Smooth muscle cell of the brain vasculature (primary cell): ENCODE results near the gene ENG.

Experiments used
- DNase-seq: peaks from one replicate; pipeline ENCODE4 v3.0.0-alpha.2; 2012; ENCODE audit warnings: low read depth, low spot score

Gene ENG

GRCh38 chr9:127814619-127815511 lies 39.6 kb downstream of the ENG start:
- no peak for DNase-seq

DNA sequence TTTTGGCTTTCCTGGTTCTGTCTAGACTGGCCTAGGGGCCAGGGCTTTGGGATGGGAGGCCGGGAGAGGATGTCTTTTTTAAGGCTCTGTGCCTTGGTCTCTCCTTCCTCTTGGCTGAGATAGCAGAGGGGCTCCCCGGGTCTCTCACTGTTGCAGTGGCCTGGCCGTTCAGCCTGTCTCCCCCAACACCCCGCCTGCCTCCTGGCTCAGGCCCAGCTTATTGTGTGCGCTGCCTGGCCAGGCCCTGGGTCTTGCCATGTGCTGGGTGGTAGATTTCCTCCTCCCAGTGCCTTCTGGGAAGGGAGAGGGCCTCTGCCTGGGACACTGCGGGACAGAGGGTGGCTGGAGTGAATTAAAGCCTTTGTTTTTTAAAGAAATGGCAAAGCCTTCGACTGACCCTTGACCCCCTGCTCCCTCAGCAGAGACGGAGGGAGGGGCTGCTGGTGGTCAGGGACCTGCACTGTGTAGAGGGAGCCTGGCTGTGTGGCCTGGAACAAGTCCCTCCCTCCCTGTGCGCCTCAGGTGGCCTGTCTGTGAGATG lies 40.7 kb downstream of the ENG start:
- DNase-seq, result no peak

DNA sequence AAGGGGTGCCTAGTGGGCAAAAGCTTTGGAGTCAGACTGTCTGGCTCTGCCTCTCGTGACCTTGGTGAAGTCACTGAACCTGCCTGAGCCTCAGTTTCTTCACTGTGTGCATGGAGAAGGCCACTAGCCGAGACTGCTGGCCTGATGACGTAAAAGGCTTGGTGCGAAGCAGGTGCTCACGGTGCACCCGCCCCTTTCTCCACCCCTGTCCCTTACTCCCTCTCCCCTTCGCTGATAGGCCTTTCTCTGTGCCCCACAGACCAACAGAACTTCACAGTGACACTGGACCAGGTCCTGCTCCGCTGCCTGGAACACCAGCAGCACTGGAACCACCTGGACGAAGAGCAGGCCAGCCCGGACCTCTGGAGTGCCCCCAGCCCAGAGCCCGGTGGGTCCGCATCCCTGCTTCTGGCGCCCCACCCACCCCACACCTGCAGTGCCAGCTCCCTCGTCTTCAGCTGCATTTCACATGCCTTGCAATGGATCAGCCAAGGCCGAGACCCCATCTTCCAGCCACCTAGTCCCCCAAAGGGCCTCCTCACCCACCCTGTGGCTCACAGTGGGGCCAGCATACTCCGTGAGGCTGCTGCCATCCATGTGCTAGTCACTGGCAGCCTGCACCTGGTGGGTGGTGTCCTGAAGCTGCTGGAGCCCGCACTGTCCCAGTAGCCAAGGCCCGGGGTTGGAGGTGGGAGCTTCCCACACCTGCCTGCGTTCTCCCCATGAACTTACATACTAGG lies 41.4 kb downstream of the ENG start:
- DNase-seq, result no peak

DNA sequence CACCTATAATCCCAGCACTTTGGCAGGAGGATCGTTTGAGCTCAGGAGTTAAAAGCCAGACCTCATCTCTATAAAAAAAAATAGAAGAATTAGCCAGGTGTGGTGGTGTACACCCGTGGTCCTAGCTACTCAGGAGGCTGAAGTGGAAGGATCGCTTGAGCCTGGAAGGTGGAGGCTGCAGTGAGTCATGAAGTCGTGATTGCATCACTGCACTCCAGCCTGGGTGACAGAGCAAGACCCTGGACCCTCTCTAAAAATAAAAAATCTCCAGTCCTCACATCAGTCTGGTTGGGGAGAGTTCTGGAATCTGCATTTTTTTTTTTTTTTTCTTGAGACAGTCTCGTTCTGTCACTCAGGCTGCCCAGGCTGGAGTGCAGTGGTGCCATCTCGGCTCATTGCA lies 42.4 kb downstream of the ENG start:
- no peak for DNase-seq

GRCh38 chr9:127810378-127811187 lies 43.9 kb downstream of the ENG start:
- no peak for DNase-seq

- DNase-seq, result no peak
Measured at GRCh38 chr9:127809540-127810377, 44.7 kb downstream of the ENG start.

DNA sequence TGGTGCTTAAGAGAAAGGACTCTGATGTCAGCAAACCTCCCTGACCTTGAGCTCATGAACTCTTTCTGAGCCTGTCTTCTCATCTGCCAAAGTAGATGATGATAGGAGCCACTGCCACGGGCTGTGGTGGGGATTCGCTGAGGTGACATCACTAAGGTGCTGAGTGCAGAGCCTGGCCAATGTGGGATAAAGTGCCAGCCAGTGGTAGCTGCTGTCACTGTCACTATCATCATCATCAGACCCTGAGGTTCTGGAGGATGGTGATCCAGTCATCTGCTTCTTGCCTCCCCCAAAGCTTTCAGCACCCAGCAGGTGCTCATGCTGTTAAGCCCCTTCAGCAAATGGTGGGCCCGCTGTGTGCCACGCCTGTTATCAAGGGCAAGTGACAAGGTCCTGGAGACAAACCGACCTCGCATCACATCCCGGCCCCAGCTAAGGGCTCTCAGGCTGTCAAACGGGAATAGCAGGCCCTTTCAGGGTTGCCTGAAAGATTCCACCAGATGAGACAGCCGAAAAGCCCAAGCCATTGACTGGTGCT lies 45.4 kb downstream of the ENG start:
- DNase-seq, result no peak

DNA sequence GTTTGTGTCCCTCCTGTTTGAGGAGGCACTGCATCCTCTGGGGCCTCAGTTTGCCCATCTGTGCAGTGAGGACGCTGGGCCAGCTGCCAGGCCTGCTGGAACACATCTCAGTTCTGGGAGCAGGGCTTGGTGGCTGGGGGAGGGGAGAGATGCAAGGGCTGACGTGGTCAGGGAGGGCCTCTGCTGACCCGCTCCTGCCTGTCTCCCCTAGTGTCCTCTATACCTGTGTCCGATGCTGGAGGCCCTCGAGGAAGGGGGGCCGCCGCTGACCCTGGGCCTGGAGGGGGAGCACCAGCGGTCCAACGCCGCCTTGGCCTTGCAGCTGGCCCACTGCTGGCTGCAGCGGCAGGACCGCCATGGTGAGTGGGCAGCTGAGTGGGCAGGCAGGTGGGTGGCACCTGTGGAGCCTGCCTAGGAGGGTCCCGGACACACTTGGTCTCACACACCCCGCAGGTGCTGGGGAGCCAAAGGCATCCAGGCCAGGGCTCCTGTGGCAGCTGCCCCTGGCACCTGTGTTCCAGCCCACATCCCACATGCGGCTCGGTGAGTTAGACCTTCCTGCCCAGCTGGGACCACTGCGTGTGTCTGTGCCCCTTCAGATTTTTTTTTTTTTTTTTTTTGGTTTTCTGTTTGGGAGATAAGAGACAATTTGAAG lies 46.0 kb downstream of the ENG start:
- DNase-seq, result no peak

GRCh38 chr9:127806871-127807270 lies 47.6 kb downstream of the ENG start:
- no peak for DNase-seq

DNA sequence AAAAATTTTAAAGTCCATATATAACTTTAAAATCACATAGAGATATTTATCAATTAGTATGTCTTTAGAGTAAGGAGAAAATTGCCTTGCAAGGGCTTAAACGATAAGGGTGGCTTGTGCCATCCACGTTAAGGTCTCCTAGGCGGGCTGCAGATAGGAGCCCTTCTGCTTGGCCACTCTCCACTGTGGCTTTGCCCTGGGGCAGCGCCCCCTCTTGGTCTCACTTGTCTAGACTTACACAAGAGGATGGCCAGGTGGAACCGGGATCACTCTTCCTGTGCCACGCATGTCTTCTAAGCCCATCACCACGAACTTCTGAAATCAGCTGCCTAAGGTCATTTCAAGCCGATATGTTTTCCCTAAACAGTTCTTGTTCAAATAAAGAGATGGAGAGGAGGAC lies 48.8 kb downstream of the ENG start:
- no peak for DNase-seq

DNA sequence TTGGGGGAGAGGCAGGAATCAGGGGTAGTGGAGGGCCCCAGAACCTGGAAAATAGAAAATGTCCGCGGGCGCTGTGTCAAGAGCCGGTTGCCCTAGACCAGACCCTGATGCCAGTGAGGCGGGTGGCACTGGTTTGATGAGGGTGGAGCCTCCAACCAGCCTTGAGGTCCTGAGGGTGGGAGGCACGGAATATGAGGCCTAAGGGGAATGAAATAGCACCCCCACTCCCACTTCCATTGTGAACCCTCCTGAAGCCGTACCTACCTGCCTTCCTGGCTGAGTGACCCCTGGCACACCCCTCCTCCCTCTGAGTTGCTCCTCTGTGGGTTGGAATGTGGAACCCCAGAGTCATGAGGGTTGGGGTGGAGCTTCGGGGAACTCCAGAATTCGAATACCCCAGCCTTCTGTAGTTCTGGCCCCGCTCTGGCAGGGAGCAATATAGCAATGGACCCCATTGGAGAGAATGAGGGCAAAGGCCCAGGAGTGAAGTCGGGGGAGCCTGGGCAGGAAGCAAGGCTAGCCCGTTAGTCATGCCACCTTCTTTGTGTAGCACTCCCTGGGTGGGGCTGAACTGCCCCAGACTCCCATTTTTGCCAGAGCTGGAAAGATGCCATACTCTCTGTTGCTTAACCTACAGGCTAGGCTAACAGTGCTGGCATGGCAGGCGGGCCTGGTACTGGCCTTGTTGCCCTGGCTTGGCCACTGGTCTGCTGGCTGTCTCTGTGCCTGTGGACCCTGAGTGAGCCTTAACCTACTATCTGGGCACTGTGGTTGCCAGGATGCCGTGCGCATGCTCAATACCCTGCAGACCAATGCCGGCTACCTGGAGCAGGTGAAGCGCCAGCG lies 50.7 kb downstream of the ENG start:
- DNase-seq, result no peak

- DNase-seq, result no peak
Measured at GRCh38 chr9:127802576-127803443, 51.6 kb downstream of the ENG start, which contains the start of gene FPGS. TSS of gene FPGS (plus strand) at chr9:127802882. CDS start at chr9:127802925, 43 bp downstream.

- DNase-seq, result no peak
Measured at GRCh38 chr9:127801955-127802575, 52.4 kb downstream of the ENG start.

- no peak for DNase-seq
Measured at GRCh38 chr9:127796852-127797370, 57.5 kb downstream of the ENG start.

DNA sequence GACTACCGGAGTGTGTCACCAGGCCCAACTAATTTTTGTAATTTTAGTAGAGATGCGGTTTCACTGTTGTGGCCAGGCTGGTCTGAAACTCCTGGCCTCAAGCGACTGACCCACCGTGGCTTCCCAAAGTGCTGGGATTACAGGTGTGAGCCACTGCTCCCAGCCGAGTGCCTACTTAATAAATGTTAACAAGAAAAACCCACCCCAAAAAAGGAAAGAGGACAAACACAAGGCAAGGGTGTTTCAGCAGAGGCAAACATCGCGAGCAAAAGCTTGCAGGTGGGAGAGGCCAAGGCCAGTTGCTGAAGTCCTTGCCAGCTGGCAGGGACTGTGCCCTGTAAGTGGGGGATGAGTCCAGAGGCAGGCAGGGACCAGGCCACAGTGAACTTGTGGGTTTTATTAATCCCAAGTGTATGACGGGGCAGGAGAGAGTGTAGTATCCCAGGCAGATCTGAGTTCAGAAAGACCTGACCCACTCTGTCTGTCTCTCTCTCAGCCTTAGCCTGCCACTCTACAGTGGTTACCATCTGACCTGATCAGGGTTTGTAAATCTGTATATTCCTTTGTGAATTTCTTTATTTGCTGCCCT lies 58.1 kb downstream of the ENG start:
- DNase-seq, result no peak

- no peak for DNase-seq
Measured at GRCh38 chr9:127794001-127794791, 60.3 kb downstream of the ENG start.
